NCI-H526 treated with DMSO at 0.1 percent for 48 hours (cell line): ENCODE measurements around the gene PTGFRN.

Source experiments
- DNase-seq: peaks from one replicate; lab custom pipeline; 2025; lab: John Stamatoyannopoulos, UW

PTGFRN gene

GRCh38 chr1:117033772-117034171 lies 124.1 kb downstream of the PTGFRN start:
- no peak for DNase-seq

DNA sequence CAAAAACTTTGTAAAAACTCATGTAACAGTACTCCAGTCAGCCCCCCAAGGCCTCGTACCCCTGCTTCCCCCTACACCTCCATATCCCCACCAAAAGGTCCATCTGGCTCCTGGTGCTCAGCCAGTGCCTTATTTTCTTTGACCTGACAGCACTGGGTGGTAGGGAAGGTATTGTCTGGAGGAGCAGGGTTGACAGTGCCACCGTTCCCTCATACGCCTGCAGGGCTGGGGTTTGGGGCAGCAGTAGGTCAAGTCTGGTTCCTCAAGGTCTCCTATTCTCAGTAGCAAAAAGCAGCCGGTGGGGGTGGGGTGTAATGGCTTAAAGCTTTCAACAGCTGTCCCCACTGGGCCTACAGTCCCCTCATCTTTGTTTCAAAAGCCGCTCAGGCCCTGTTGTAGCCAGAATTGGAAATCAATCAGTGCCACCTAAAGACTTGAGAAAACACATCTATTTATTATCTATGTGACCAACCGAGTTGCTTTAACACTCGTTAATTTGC lies 125.1 kb downstream of the PTGFRN start:
- DNase-seq: no peak

- no peak for DNase-seq
Observed at GRCh38 chr1:117036018-117036461, 126.3 kb downstream of the PTGFRN start.

- no peak for DNase-seq
Observed at GRCh38 chr1:117037802-117038201, 128.1 kb downstream of the PTGFRN start.

DNA sequence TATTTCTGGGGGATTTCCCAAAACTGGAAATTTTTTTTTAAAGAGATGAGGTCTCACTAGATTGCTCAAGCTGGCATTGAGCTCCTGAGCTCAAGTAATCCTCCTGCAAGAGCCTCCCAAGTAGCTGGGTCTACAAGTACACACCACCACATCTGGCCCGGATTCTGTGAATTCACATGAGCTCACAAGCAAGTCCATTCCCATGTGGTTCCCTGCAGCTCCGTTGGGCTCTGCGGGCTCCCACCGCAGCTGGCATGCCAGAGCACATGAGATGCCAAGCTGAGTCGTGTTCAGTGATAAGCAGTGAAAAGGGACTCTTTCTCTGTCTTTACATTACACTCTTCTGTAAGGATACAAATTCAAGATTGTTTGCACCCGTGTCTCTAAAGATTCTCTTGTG lies 128.5 kb downstream of the PTGFRN start:
- no peak for DNase-seq
